ENCODE data around the gene RNU6-9.

DNA sequence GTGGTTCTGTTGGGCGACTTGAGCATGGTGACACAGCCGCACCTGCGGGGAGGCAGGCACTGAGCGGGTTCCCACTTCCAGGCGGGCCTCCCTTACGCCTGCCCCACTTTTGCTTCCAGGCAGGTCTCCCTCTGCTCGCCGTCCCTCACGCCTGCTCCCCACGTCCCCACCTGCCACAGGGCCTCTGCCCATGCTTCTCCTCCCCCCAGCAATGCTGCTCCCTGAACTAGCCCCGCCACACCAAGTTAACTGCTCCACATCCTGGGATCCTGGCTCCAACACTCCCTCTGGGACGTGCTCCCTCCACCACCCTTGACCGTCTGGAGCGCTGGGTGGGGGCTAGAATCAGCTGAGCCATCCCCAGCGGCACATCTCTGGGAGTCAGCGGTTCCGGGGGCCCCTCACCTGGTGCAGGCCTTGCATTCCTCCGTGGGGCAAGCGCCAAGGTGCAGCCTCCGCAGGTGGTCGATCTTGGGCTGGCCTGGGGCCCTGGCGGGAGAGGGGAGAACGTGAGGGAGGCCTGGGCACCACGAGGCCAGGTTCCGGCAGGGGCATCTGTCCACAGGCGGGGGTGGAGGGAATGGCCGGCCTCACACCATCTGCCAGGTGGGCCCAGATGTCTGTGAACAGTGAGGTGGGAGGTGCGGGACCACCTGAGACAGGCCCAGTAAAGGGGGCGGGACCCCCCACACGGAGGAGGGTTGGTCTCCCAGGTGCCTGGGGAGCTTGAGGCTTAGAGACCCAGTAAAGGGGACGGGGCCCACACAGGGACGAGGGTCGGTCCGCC lies 24.6 kb upstream of the RNU6-9 start:
- TF ChIP-seq EZH2 (IDR thresholded peaks at IDR 0.05; ENCODE audit: low read length, unreplicated experiment): no peak
- no peak for TF ChIP-seq CTCF (conservative IDR thresholded peaks at IDR 0.05; ENCODE audit: low read depth, low read length)
